CD4-positive, alpha-beta T cell treated with Interleukin-6 at 100 ng/mL for 8 hours (primary cell): Measurements from ENCODE around the gene SRPK1.

ENCODE experiments used
- DNase-seq: peaks from one replicate; pipeline ENCODE4 v3.0.0-alpha.2; 2020; ENCODE audit warnings: mixed read lengths, low spot score

The SRPK1 gene

GRCh38 chr6:35817515-35817914 lies 103.4 kb downstream of the SRPK1 start:
- no peak for DNase-seq

- DNase-seq: no peak
Measured at GRCh38 chr6:35811699-35811995, 109.3 kb downstream of the SRPK1 start.

DNA sequence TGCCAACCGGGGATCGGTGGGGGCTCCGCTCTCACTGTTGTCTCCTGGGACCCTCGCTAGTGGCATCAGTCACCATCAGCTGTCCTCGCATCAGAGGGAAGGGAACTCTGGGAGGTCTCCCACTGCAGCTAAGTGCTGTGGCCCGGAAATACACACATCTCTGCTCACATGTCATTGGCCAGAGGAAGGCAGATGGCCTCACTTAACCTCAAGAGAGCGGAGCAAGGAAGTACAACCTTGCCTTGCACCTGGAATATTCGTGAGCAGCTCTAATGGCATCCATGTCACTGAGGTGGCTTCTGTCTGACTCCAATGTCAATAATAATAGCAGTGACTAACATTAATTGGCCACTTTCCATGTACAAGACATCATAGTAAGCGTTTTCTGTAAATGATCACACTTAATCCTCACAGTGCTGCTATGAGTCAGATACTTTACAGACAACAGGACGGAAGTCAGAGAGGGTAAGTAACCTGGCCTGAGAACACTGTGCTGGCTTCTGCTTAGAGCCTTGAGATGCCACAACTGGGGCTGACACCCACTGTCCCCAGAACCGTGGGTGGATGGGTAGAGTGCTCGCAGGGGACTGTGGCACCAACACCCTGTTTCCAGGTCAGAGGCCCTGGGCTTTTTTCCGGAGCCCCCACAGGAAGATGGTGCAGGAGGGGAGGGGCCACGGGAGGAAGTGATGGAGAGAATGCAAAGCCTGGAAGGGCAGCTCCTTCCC lies 109.8 kb downstream of the SRPK1 start:
- no peak for DNase-seq

DNA sequence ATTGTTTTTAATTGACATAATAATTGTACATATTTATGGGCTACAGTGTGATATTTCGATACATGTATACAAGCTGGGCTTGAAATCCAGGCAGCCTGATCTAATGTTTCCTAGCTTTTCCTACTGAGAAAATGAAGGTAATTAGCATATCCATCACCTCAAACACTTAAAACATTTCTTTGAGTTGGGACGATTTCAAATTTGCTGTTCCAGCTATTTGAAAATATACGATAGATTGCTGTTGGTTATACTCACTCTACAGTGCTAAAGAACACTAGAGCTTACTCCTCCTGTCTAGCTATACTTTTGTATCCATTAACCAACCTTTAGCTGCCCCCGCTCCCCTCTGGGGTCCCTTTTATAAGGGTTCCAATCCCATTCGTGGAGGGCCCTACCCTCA lies 111.1 kb downstream of the SRPK1 start:
- DNase-seq: no peak

- no peak for DNase-seq
Measured at GRCh38 chr6:35808688-35809087, 112.2 kb downstream of the SRPK1 start.

- no peak for DNase-seq
Measured at GRCh38 chr6:35804996-35805736, 115.7 kb downstream of the SRPK1 start, which contains the start of gene LHFPL5. Gene LHFPL5 (plus strand): TSS chr6:35805352. CDS start chr6:35805671, 319 bp downstream.

GRCh38 chr6:35801148-35801547 lies 119.8 kb downstream of the SRPK1 start:
- DNase-seq: no peak

GRCh38 chr6:35798706-35799105 lies 122.2 kb downstream of the SRPK1 start:
- no peak for DNase-seq

DNA sequence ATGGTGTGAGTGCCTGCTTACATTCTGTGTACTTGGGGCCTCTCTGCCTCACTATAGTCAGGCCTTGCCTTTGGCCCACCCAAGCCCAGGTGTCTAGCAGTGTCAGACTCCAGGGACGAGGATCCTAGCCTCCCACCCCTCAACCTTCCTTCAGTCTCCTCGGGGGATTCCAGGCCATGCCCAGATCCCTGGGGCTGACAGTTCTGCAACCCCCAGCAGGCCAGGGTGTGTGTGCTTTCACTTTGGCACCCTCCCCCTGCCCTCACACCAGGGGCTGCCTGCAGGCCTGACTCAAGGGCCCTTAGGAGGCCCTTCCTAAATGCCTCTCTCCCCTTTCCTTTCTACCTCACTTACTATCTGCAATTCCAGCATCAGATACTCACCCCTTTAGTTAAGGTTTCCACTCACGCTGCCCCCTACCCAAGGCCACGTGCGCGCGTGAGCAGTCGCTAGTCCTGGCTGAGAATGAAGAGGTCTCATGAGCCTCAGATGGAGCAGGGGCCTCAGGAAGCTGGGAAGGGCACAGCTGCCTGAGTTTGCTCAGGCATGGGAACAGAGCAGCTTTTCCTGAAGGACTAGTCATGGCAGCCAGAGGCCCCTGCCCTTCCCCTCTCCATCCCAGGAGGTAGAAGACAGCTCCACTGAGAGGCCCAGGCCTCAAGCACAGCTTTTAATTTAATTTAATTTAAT lies 122.9 kb downstream of the SRPK1 start:
- DNase-seq: no peak

DNA sequence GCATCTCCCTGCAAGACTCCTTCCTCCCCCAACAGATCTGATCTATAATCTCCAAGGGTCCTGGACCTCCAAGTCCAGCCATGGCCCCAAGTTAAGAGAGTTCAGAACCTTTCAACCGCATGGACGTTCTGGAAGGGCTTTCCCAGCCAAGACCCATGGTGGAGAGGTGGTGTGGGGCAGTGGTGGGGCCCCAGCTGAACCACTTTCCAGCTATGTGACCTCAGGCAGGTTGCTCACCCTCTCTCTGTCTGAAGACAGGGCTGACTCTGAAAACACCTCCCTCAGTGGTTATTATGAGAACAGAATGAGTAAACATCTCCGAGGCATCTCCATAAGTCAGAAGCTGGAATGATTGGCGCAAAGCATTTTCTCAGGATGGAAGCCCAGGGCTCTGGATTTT lies 124.7 kb downstream of the SRPK1 start:
- DNase-seq: no peak

DNA sequence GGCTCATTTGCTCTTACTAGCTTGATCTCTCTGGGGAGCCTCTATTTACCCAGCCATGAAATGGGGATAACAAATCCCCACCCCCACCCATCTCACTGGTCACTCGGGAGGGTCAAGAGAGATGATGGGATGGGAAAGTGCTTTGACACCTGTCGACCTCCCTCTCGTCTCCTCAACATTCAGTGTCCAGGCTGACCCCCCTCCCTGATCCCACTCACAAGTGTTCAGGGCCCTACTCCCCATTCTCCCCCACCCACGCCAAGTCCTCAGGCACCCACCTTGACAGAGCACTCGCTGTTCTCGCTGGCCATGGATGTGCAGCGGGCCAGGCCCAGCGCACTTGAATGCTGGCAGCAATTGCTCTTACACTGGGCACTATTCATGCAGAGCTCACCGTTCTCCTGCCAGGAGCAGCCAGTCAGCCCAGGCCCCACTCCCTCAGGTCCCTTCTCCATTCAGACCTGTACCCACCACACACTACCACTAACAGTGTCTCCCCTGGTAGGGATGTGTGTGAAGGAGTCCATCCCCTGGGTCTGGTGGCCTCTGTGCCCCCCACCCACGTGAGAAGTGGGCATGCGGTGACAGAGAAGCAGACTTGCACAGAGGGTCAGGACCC lies 125.3 kb downstream of the SRPK1 start:
- DNase-seq: no peak

- no peak for DNase-seq
Measured at GRCh38 chr6:35794536-35795452, 126.1 kb downstream of the SRPK1 start.

GRCh38 chr6:35790683-35791082 lies 130.2 kb downstream of the SRPK1 start:
- DNase-seq: no peak

GRCh38 chr6:35788423-35788982 lies 132.4 kb downstream of the SRPK1 start:
- DNase-seq: no peak

DNA sequence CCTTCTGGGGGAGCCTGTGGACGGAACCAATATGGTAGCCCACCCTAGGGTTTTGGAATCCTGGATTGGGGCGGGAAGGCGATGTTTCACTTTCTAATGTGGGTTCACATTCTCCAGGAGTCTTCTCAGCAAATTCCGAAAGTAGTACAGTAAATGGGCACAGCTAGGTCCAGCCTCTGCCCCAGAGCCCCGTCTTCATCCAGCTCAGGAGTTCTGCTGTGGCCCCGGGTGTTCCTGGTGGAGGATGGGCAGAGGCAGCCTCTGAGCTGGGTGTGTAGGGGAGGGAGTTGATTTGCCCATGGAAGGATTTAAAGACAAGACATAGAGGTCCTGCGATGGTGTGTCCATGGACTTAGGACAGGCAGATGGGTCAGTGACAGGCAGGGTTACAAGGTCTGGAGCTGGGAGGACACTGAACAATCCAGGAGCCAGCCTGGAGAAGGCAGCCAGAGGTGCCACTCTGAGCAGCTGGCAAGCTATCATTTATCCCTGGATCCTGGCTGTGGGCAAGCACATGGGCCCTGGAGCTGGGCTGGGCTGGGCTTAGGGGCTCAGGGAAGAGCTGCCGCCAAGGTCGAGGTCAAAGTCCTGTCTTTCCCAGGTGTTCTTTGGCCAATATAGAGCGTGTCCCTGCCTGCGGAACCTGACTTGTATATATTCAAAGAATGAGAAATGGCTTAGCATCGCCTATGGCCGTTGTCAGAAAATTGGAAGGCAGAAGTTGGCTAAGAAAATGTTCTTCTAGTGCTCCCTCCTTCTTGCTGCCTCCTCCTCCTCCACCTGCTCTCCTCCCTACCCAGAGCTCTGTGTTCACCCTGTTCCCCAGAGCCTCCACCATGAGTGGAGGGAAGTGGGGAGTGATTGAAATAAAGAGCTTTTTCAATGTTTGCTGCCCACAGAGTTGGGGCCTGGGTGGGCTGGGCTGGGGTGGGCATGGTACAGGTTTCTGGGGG lies 133.4 kb downstream of the SRPK1 start:
- no peak for DNase-seq

- DNase-seq: no peak
Measured at GRCh38 chr6:35786810-35787209, 134.1 kb downstream of the SRPK1 start.

- DNase-seq: no peak
Measured at GRCh38 chr6:35786272-35786671, 134.6 kb downstream of the SRPK1 start.

DNA sequence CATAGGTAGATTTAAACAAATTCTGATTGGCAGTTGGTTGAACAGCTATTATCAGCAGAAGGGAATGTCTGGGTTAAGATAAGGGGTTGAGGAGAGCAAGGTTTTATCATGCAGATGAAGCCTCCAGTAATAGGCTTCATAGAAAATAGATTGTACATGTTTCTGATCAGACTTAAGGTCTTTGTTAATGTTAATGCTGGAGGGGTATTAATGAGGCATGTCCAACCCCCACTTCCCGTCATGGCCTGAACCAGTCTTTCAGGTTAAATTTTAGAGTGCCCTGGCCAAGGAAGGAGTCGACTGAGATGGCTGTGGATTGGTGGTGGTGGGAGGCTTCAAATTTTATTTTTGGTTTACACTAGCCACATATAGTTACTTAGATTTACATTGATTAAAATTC lies 136.7 kb downstream of the SRPK1 start:
- DNase-seq: no peak
